HCT116 (cell line): ENCODE results near the gene PTPRZ1.

Experiments
- POLR2A ChIP-seq: IDR thresholded peaks from 2 replicates; pipeline ENCODE4 v1.7.0; 2011; ENCODE audit warnings: borderline replicate concordance; ENCODE audit not compliant: insufficient read depth, insufficient read length; ENCODE audit errors: extremely low read depth
- POLR2AphosphoS5 ChIP-seq: IDR thresholded peaks from 2 replicates; pipeline ENCODE4 v1.6.1; 2011; ENCODE audit warnings: mild to moderate bottlenecking, low read depth, low read length, moderate library complexity
- ZFX ChIP-seq: fragments of 450-650 bp; IDR thresholded peaks from 2 replicates; pipeline ENCODE4 v1.6.1; 2017
- TF ChIP-seq, protein P1 (sequence below): IDR thresholded peaks from 2 replicates; pipeline ENCODE4 v1.6.1; 2012
- TF ChIP-seq, protein P2 (sequence below), 3 experiments: fragments of 200-600 bp in 1 of 3; sonication (generic) in 1 of 3; IDR thresholded peaks in 2 of 3; conservative IDR thresholded peaks in 1 of 3; 2 replicates each; pipeline ENCODE4 v1.5.1; 2012 to 2017; ENCODE audit warnings: low read depth in 2 of 3, low read length in 2 of 3, antibody characterized with exemption in 1 of 3, borderline replicate concordance in 1 of 3, control low read depth in 1 of 3, mild to moderate bottlenecking in 1 of 3, mixed read lengths in 1 of 3, mixed run types in 1 of 3, moderate library complexity in 1 of 3; ENCODE audit not compliant: insufficient read depth in 1 of 3

DNA sequence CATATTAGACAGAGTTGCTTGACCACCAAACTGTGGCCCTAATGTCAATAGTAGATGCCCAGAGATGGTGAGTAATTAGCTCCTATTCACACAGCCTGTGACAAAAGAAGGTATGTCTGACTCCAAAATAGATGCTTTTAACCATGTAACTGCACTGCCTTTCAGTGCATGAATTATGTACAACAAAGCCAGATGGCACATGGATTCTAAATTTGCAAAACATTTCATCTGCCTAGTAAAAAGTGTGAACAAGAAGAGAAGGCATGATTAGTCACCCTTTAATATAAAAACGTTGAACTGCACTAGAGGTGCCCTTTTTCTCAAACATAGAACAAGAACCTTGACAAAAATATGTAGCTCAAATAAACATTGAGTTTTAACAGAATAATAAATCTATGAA, 35.5 kb upstream of the PTPRZ1 start:
- TF ChIP-seq POLR2AphosphoS5 (no peak), POLR2A (no peak), ZFX (no peak)
- TF ChIP-seq, protein P1, sequence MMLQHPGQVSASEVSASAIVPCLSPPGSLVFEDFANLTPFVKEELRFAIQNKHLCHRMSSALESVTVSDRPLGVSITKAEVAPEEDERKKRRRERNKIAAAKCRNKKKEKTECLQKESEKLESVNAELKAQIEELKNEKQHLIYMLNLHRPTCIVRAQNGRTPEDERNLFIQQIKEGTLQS: no peak
- TF ChIP-seq, protein P2, sequence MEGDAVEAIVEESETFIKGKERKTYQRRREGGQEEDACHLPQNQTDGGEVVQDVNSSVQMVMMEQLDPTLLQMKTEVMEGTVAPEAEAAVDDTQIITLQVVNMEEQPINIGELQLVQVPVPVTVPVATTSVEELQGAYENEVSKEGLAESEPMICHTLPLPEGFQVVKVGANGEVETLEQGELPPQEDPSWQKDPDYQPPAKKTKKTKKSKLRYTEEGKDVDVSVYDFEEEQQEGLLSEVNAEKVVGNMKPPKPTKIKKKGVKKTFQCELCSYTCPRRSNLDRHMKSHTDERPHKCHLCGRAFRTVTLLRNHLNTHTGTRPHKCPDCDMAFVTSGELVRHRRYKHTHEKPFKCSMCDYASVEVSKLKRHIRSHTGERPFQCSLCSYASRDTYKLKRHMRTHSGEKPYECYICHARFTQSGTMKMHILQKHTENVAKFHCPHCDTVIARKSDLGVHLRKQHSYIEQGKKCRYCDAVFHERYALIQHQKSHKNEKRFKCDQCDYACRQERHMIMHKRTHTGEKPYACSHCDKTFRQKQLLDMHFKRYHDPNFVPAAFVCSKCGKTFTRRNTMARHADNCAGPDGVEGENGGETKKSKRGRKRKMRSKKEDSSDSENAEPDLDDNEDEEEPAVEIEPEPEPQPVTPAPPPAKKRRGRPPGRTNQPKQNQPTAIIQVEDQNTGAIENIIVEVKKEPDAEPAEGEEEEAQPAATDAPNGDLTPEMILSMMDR (IDR thresholded peaks at IDR 0.05 in 2 of 3, conservative IDR thresholded peaks at IDR 0.05 in 1 of 3; ENCODE audit: borderline replicate concordance in 1 of 3, insufficient read depth in 1 of 3, low read depth in 2 of 3, low read length in 2 of 3): no peak
